Stimulated activated CD4-positive, alpha-beta T cell treated with anti-CD3 and anti-CD28 coated beads, Interleukin-15, amount 100 ng/mL, for 1 hour (primary cell): ENCODE results near the gene ANKRD30A.
"Not testable (repeated sequence)": the region's sequence is repeated elsewhere in the genome, so short reads cannot be mapped to it uniquely, and the experiment has no call there.

Experiments
- DNase-seq, 2 donors: peaks; one replicate each; pipeline ENCODE4 v3.0.0-alpha.2; 2020; ENCODE audit warnings: low read depth in 1 of 2, low spot score in 1 of 2

ANKRD30A gene

GRCh38 chr10:37246637-37247036 is 121.2 kb downstream of the ANKRD30A start:
- no peak for DNase-seq

GRCh38 chr10:37255837-37256236 is 130.4 kb downstream of the ANKRD30A start:
- not testable (repeated sequence) for DNase-seq

- DNase-seq, result no peak
Measured at GRCh38 chr10:37263304-37263703, 137.9 kb downstream of the ANKRD30A start.

- no peak for DNase-seq
Measured at GRCh38 chr10:37268266-37268665, 142.9 kb downstream of the ANKRD30A start.

GRCh38 chr10:37269554-37270256 is 144.3 kb downstream of the ANKRD30A start:
- DNase-seq, result no peak

GRCh38 chr10:37275216-37275777 is 149.9 kb downstream of the ANKRD30A start:
- no peak for DNase-seq

GRCh38 chr10:37285063-37285462 is 159.7 kb downstream of the ANKRD30A start:
- no peak for DNase-seq

- DNase-seq, result no peak
Measured at GRCh38 chr10:37289833-37290464, 164.6 kb downstream of the ANKRD30A start.

GRCh38 chr10:37301271-37301670 is 175.9 kb downstream of the ANKRD30A start:
- no peak for DNase-seq

GRCh38 chr10:37304036-37304435 is 178.6 kb downstream of the ANKRD30A start:
- no peak for DNase-seq

- no peak for DNase-seq
Measured at GRCh38 chr10:37314350-37314749, 189.0 kb downstream of the ANKRD30A start.

- DNase-seq, result no peak
Measured at GRCh38 chr10:37314862-37315261, 189.5 kb downstream of the ANKRD30A start.

GRCh38 chr10:37344413-37344812 is 219.0 kb downstream of the ANKRD30A start:
- no peak for DNase-seq

- DNase-seq, result no peak
Measured at GRCh38 chr10:37379991-37380390, 254.6 kb downstream of the ANKRD30A start.

- DNase-seq, result no peak
Measured at GRCh38 chr10:37381271-37381670, 255.9 kb downstream of the ANKRD30A start.

GRCh38 chr10:37384923-37385322 is 259.5 kb downstream of the ANKRD30A start:
- no peak for DNase-seq

- no peak for DNase-seq
Measured at GRCh38 chr10:37390926-37391325, 265.5 kb downstream of the ANKRD30A start.

GRCh38 chr10:37400774-37401173 is 275.4 kb downstream of the ANKRD30A start:
- not testable (repeated sequence) for DNase-seq

- DNase-seq, result no peak
Measured at GRCh38 chr10:37401225-37401624, 275.8 kb downstream of the ANKRD30A start.

- no peak for DNase-seq
Measured at GRCh38 chr10:37403776-37404175, 278.4 kb downstream of the ANKRD30A start.
